ENCODE data around the gene PPP1R36. TPM values are rescaled to one million over a fixed set of nuclear protein-coding genes. Genes with fewer than 3 reads are reported as not detected.

PPP1R36 gene
- total and polyA plus RNA-seq, 2 of the 8 experiments (the other 6 are each of a cell fraction or from before 2014, with no cell fraction given), result 0.39 to 0.93 TPM

DNA sequence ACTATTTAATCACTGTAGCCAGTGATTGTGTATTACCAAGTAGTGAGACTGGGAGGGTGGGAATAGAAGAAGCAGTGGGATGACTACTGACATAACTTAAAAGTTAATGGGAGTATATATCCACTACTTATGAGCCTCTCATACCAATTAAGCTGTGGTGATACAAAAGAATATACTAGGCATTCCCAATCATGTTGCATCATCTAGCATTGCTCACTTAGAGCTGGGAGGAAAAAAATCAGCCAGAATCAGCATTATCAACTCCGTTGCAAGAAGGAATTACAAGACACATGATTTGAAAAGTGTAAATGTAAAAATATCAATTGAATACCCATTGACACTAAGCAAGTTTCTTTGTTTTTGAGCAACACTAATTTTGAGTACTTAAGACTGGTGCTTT lies 745 bp upstream of the PPP1R36 start:
- CTCF ChIA-PET (ENCODE audit: partially characterized antibody), result interaction anchor here (0.6 to 1.2 kb wide), 4 partner anchors 11 to 176 kb away, joined by 3 to 4 read pairs (median 3); no protein-coding TSS in a partner anchor
- Histone ChIP-seq H3K4me1 (replicated peaks in 1 of 4; ENCODE audit: control insufficient read depth in 3 of 4, insufficient read depth in 4 of 4, low read length in 3 of 4) (peaks cover 0 to 14% (median 7%) of the 10 kb centered on the region in 4 experiments; a peak in 6 of 7 replicates), H3K27ac (ENCODE audit: low read depth, low read length) (no peak overlapping the region), H4K5ac (ENCODE audit: insufficient read length, low read depth, low read length) (no peak overlapping the region), H4K20me1 (replicated peaks in 1 of 2; ENCODE audit: control insufficient read depth in 1 of 2, insufficient read depth in 2 of 2, low read length in 2 of 2) (no peaks in the 10 kb centered on the region), H3K27me3 (replicated peaks in 1 of 4; ENCODE audit: control insufficient read depth in 3 of 4, extremely low read depth in 1 of 4, insufficient read depth in 3 of 4, low read length in 3 of 4) (peaks cover 1 to 10% (median 7%) of the 10 kb centered on the region in 4 experiments; a peak in 6 of 7 replicates), H3K4ac (replicated peaks; ENCODE audit: insufficient read length, low read depth, low read length) (no peak overlapping the region), H2BK120ac (replicated peaks; ENCODE audit: low read depth, low read length) (no peak overlapping the region), H3K79me1 (ENCODE audit: low read depth, low read length) (no peaks in the 10 kb centered on the region; the same call in 1 of the 2 replicates), H2AFZ (ENCODE audit: low read length) (no peak overlapping the region), H3K56ac (replicated peaks; ENCODE audit: insufficient read length, low read depth, low read length) (no peak overlapping the region), H2BK20ac (ENCODE audit: low read length) (no peak overlapping the region), H3K9ac (replicated peaks in 1 of 4; ENCODE audit: extremely low read depth in 1 of 4, low read depth in 3 of 4, low read length in 3 of 4) (no peak overlapping the region), H3K23me2 (ENCODE audit: low read depth, low read length) (peaks cover 4% of the 10 kb centered on the region; the same call in 1 of the 2 replicates), H3K36me3 (ENCODE audit: control insufficient read depth in 2 of 4, insufficient read depth in 4 of 4, low read length in 3 of 4) (no peaks in the 10 kb centered on the region), H2AK5ac (ENCODE audit: low read depth, low read length) (no peak overlapping the region), H2BK12ac (ENCODE audit: low read depth, low read length) (no peak overlapping the region), H2BK15ac (ENCODE audit: low read length) (no peak overlapping the region), H3K4me2 (ENCODE audit: insufficient read depth in 1 of 2, low read depth in 2 of 2, low read length in 2 of 2) (peak overlapping the region in 1 of 2 experiments; percentile 99; a peak in 1 of 4 replicates), H3K4me3 (ENCODE audit: extremely low read depth in 1 of 4, insufficient read depth in 2 of 4, low read depth in 3 of 4, low read length in 4 of 4) (peak overlapping the region in 1 of 4 experiments; percentile 64; a peak in 1 of 8 replicates), H3K23ac (ENCODE audit: insufficient read length) (no peak overlapping the region), H4K8ac (ENCODE audit: extremely low read depth, insufficient read depth, low read length) (no peak overlapping the region), H3K9me3 (ENCODE audit: insufficient read depth in 2 of 2, low read depth in 1 of 2, low read length in 1 of 2) (no peaks in the 10 kb centered on the region), H3K79me2 (ENCODE audit: control insufficient read depth in 1 of 2, insufficient read depth in 2 of 2, low read length in 2 of 2) (0 out of 4 replicates have a peak, but pooled peaks cover 0 to 4% of the 10 kb centered on the region in 2 experiments), H2BK5ac (ENCODE audit: low read depth, low read length) (no peak overlapping the region), H3K18ac (ENCODE audit: extremely low read depth, low read length) (no peak overlapping the region), H3K14ac (ENCODE audit: insufficient read length) (no peak overlapping the region), H4K91ac (replicated peaks; ENCODE audit: insufficient read length, low read length) (no peak overlapping the region)
- DNase-seq (ENCODE audit: low read depth in 1 of 2, low spot score in 2 of 2) (no peak), FAIRE-seq (no peak)
- TF ChIP-seq SP4 (IDR thresholded peaks at IDR 0.05; ENCODE audit: low read length), result no peak
- 0 out of 2 replicates have a peak, but pooled peaks have one; percentile 2 for TF ChIP-seq CEBPB (IDR thresholded peaks at IDR 0.05; ENCODE audit: low read depth, low read length)
- WGBS, 2 experiments (ENCODE audit: extremely low coverage in 1 of 2, insufficient coverage in 1 of 2, insufficient read length in 1 of 2, insufficient replicate concordance in 2 of 2, low coverage in 1 of 2, low lambda C conversion rate in 2 of 2, missing lambda C conversion rate in 1 of 2), result 85% methylated on average over 1 of the region's 1 CpG; no CpG with 5 or more reads in 1 of the 2 experiments
- POLR2A ChIA-PET (ENCODE audit: partially characterized antibody), result interaction anchor here (0.6 to 1.4 kb wide), 3 partner anchors 9 to 168 kb away, joined by 3 to 8 read pairs (median 3); partner anchors contain the start of gene HSPA2
